ENCODE results near the gene XCL1.

GRCh38 chr1:168582688-168583336 lies 6.4 kb downstream of the XCL1 start:
- TF ChIP-seq REST (IDR thresholded peaks at IDR 0.05; ENCODE audit: low read depth): no peak
- no peak for TF ChIP-seq CTCF (IDR thresholded peaks at IDR 0.05 in 2 of 3, conservative IDR thresholded peaks at IDR 0.05 in 1 of 3; ENCODE audit: borderline replicate concordance in 1 of 3, insufficient read depth in 1 of 3, low read depth in 2 of 3, low read length in 2 of 3)
- TF ChIP-seq YY1 (IDR thresholded peaks at IDR 0.05; ENCODE audit: extremely low read depth, insufficient replicate concordance, low read depth, low read length): no peak
- no peak for TF ChIP-seq POLR2A (IDR thresholded peaks at IDR 0.05; ENCODE audit: borderline replicate concordance, extremely low read depth, insufficient read depth, insufficient read length)
- no peak for TF ChIP-seq EZH2 (IDR thresholded peaks at IDR 0.05)
- TF ChIP-seq ZNF274 (IDR thresholded peaks at IDR 0.05; ENCODE audit: low read depth, low read length): no peak
- TF ChIP-seq MAX (IDR thresholded peaks at IDR 0.05): no peak
- TF ChIP-seq SP1 (IDR thresholded peaks at IDR 0.05; ENCODE audit: low read depth): no peak
- no peak for TF ChIP-seq ATF3 (IDR thresholded peaks at IDR 0.05)
- TF ChIP-seq ZBTB33 (IDR thresholded peaks at IDR 0.05; ENCODE audit: extremely low read depth, insufficient replicate concordance, low read length): no peak
- no peak for TF ChIP-seq JUND (IDR thresholded peaks at IDR 0.05)
- TF ChIP-seq EZH2phosphoT487 (IDR thresholded peaks at IDR 0.05; ENCODE audit: borderline replicate concordance): no peak
